TTC549 (cell line): ENCODE measurements around the gene CHIC1.
"Not testable (repeated sequence)": the region's sequence is repeated elsewhere in the genome, so short reads cannot be mapped to it uniquely, and the experiment has no call there.

ENCODE experiments used
- FAIRE-seq: peaks from 2 replicates; lab custom pipeline; 2012; peaks lifted over from hg19 to GRCh38; lab: Jason Lieb, UNC

CHIC1 gene

DNA sequence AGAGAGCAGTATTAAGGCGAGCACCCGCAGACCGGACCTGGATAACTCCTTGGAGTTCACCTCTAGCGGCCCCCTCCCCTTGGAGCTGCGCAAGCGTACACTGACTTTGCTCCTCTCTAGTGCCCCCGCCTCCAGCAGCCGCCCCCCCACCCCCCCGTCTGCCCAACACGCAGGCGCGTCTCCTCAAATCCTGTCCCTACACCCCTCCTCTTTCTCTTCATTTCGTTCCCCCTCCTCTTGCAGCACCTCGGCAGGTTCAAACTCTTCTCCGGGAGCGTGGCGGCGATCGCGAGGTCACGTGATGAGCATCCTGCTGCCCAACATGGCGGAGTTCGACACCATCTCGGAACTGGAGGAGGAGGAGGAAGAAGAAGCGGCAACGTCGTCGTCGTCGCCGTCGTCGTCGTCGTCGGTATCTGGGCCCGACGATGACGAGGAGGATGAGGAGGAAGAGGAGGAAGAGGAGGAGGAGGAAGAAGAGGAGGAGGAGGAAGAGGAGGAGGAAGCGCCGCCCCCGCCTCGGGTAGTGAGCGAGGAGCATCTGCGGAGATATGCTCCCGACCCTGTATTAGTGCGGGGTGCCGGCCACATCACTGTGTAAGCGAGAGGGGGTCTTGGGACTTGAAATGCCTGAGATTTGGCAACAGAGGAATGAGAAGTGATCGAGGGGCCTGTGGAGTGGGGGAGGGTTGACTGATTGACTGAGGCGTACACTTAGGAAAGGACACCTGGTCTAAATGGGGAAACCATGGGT is at the start of gene CHIC1:
Gene CHIC1, plus strand, starts transcription at position 214 of the 754 bp plus-strand sequence. Its CDS starts 88 bp downstream, at position 302.
- FAIRE-seq, result no peak

DNA sequence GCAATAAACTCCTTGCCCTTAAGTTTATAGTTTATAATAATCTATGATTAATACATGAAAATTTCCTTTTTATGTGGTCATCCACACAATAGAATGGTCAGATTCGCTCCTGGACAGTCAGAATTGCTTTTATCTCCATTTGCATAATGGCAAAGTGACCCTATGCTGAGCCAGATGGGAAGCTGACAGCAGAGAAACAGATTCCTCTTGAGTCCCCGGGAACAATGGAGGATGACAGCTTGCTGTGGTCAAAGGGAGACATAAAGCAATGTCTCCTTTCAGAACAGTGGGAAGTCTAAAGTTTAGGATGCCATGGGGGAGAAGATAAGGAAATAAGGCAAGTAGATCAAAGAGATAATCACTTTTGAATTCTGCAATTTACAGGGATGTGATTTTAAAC is 40.2 kb upstream of the CHIC1 start:
- not testable (repeated sequence) for FAIRE-seq

DNA sequence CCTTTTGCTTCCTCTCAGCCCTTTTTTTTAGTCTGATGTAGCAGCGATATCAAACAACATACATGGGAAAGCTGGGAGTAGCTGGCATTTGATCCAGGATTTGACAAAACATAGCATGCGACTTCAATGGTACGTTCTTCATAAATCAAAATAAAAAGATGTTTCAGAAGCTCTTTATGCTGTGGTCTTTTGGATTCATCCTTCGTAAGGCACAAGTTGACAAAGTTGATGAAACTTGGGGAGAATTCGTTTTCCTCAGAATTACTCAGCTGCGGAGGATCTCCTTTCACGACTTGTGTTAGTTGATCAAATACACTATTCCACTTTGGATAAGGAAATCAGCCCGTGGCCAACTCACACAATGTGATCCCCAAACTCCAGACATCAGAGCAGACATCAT is 38.1 kb upstream of the CHIC1 start:
- FAIRE-seq, result no peak

GRCh38 chrX:73525928-73526690 is 36.9 kb upstream of the CHIC1 start:
- FAIRE-seq, result no peak

GRCh38 chrX:73531655-73532054 is 31.3 kb upstream of the CHIC1 start:
- FAIRE-seq, result not testable (repeated sequence)

GRCh38 chrX:73556159-73556558 is 6.8 kb upstream of the CHIC1 start:
- no peak for FAIRE-seq

DNA sequence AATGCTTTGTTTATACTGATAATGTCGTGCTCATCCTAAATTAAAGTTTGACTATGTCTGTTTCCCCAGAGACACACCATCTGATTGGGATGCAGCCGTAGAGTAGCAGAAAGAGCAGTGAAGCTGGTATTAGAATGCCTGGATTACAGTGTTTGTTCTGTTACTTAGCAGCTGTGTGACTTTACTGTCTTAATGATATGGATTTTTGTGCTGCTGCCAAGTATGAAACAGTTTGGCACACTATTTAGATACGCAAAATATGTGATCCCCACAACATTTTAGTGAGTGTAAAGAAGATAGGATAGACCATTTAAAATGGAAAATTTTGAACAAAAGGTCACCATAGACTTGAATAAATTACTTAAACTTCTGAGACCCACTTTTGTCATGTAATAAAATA is 1.2 kb upstream of the CHIC1 start:
- FAIRE-seq, result no peak

- no peak for FAIRE-seq
These were observed 539 bp upstream of the CHIC1 start for GRCh38 chrX:73562458-73562857.

DNA sequence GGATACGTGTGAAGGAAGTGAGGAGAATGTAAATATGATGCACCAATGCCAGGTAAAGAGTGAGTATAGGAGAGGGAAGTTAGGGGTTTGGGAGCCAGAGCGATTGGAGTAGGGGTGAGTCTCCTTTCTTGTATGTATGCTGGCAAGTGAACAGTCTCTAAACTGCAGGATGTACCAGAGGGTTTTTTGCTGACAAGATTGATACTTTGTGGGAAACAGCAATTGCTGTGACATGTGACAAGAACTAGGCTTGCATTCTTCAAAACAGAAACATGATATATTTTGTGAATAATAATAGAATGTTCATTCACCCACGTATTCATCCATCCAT is 706 bp downstream of the CHIC1 start:
- no peak for FAIRE-seq

DNA sequence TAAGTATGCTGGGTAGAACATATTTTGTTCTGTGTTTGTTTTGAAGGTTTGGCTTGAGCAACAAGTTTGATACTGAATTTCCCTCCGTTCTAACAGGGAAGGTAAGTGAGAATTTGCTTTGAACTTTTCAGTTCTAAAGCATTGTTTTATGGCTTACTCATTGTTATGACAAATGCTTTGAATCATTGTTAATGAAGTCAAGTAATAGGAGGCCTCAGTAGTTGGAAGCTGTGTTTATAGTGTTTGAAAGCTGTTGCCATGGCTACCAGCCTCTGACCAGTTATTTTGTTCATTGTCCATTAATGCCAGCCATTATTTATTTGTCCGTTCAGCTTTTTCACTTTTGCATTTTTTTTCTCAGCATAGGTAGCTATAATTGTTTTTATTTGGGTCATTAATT is 14.4 kb downstream of the CHIC1 start:
- FAIRE-seq, result no peak

- FAIRE-seq, result no peak
These were observed 18.1 kb downstream of the CHIC1 start for GRCh38 chrX:73581002-73581628.

- FAIRE-seq, result not testable (repeated sequence)
These were observed 34.8 kb downstream of the CHIC1 start for GRCh38 chrX:73597758-73598157.

- FAIRE-seq, result no peak
These were observed 52.0 kb downstream of the CHIC1 start for GRCh38 chrX:73615022-73615421.

GRCh38 chrX:73641669-73642068 is 78.7 kb downstream of the CHIC1 start:
- FAIRE-seq, result not testable (repeated sequence)

DNA sequence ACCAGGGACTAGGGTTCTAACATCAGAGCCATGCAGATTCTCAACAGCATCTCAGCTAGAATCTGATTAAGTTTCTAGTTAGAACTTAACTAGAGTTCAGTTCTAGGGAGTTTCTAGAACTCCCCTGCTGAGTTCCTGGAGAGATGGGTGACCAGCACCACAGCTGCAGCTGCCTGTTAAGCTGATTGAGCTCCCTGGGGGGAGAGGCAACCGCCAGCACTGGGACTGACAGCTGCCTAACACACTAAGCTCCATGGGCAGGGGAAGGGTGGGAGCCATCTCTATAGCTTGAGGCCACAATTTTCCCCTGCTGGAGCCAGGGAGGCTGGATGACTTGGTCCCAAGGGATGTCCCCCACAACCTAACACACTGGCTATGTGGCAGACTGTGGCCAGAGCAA is 84.2 kb downstream of the CHIC1 start:
- no peak for FAIRE-seq

DNA sequence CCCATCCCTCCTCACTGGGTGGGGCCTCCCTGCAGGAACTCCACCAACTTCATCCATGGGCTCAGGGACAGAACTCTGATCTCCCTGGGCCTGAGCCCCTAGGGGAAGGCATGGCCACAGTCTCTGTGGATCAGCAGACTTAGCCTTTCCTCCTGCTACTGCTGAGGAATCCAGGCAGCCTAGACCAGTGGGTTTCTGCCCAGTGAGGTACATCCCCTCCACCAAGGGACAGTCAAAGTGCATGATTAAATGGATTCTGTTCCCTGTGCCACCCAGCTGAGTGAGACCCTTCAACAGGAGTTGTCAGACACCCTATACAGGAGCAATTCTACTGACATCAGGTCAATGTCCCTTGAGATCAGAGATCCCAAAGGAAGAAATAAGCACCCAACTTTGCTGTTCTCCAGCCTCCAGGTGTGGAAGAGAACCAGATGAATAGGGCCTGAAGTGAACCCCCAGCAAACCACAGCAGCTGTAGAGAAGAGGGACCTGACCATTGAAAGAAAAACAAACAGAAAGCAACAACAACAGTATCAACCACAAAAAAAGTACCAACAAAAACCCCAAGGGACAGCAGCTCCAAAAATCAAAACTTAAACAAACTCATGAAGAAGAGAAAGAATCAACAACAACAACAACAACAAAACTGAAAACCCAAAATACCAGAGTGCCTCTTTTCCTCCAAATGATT is 84.8 kb downstream of the CHIC1 start:
- no peak for FAIRE-seq

DNA sequence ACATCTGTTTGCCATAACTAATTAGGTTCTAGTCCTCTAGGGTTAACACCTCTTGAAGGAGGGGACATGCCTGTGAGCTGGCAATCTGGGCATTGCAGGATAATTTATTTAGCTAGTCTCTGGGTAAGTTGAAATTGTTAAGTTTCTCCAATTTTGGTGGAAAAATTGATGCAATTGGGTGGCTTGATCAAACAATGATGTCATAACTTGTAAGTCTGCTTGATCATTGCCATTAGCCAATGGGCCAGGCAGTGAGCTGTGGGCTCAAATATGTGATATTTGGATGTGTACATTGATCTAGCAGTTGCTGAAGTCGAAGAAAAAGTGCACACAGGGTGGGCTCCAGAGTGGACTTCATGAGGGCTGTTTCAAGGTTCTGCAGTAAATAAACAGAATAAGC is 98.3 kb downstream of the CHIC1 start:
- not testable (repeated sequence) for FAIRE-seq

DNA sequence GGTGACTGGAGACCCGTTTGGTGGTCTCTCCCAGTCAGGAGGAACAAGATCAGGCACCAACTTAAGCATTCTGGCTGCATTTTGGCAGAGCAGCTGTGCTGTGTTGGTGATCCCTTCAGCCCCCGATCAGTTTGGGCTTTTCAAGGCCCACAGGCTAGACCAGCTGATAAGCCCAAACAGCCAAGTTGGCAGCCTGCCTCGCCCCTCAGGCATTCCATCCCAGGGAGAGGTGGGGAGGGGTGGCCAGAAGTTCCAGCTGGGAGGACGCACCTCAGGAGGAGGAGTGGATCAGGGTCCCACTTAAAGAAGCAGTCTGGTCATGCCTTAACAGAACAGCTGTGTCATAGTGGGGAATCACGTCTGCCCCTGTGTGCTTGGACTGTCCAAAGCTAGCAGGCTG is 105.8 kb downstream of the CHIC1 start:
- no peak for FAIRE-seq

- no peak for FAIRE-seq
These were observed 118.4 kb downstream of the CHIC1 start for GRCh38 chrX:73681408-73681807.

GRCh38 chrX:73683236-73683859 is 120.4 kb downstream of the CHIC1 start:
- FAIRE-seq, result no peak

- FAIRE-seq, result not testable (repeated sequence)
These were observed 144.0 kb downstream of the CHIC1 start for GRCh38 chrX:73707014-73707413.

DNA sequence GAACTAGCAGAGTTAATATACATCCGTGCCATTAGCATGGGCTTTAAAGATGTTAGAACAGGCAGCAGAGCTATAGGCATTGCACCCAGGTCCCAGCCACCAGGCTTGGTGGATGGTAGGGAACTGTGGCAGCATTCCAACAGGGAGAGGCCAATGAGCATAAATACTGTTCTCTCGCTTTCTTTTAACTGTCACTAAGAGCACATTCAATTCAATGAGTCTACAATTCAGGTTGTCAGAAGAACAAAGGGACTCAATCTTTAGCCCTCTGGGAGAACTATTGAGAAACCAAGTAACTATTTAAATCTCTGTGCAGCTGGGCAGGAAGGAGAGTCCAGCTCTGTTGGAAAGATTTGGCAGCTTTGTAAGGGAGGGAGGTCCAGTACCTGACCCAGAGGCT is 165.6 kb downstream of the CHIC1 start:
- no peak for FAIRE-seq
